ENCODE results near the gene PDZD8.

DNA sequence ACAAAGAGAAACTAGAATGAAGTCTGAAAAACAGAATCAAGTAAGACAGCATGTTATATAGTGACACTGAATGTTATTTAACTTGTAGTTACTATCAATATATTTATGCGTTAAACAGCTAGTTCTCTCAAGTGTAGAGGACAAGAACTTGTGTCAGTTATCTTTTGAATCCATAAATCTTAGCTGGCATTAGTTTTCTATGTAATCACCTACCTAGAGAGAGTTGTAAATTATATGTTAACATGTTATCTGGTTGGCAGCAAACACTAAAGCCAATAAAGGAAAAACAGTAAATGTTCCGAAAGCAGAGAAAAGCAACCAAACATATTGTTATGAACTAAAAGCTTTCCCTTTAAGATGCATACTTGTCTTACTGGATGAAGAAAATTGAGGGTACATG lies 97.6 kb downstream of the PDZD8 start:
- TF ChIP-seq, protein P1, sequence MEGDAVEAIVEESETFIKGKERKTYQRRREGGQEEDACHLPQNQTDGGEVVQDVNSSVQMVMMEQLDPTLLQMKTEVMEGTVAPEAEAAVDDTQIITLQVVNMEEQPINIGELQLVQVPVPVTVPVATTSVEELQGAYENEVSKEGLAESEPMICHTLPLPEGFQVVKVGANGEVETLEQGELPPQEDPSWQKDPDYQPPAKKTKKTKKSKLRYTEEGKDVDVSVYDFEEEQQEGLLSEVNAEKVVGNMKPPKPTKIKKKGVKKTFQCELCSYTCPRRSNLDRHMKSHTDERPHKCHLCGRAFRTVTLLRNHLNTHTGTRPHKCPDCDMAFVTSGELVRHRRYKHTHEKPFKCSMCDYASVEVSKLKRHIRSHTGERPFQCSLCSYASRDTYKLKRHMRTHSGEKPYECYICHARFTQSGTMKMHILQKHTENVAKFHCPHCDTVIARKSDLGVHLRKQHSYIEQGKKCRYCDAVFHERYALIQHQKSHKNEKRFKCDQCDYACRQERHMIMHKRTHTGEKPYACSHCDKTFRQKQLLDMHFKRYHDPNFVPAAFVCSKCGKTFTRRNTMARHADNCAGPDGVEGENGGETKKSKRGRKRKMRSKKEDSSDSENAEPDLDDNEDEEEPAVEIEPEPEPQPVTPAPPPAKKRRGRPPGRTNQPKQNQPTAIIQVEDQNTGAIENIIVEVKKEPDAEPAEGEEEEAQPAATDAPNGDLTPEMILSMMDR (IDR thresholded peaks at IDR 0.05), result no peak
- no peak for TF ChIP-seq EZH2phosphoT487 (IDR thresholded peaks at IDR 0.05)
- TF ChIP-seq EZH2 (IDR thresholded peaks at IDR 0.05), result no peak
